ENCODE data around the gene GABRD. TPM values are rescaled to one million over a fixed set of nuclear protein-coding genes. Genes with fewer than 3 reads are reported as not detected.

GABRD gene
- total RNA-seq, 1 donor = not detected

DNA sequence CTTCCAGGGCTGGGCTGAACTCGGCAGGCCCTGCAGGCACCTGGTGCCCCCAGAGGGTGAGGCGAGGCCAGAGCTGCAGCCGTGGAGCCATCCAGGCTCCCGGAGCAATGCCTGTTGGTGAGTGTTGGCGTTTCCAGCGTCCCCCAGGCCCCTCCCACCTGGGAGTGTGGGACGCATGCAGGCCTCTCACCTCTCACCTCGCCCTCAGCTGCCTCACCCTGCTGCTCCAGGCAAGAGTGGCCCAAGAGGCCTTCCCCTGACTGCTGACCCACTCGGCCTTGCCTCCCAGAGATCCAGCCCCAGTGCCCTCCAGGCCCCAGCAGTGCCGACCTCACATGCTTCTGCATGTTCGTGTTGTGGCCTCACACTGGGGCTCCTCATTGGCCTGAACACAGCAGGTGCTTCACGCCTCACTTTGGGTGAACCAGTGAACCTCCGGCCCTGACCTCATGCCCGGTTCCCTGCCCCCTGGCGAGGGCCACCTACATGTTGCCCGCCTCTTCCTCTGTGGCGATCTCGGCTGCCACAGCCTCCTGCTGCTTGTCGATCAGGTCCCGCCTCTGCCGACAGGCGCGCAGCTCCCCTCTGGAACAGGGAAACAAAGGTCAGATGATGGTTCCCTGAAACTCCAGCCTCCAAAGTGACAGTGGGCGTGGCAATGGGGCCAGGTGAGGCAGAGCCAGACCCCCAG, 32.5 kb upstream of the GABRD start:
- H3K4me3 ChIP-seq (ENCODE audit: insufficient read depth, low read length) = no peak overlapping the region
- no peaks in the 10 kb centered on the region for H3K9me3 ChIP-seq (ENCODE audit: low read depth, low read length)
- no peaks in the 10 kb centered on the region for H3K36me3 ChIP-seq (ENCODE audit: insufficient read depth, low read length)
- peak; percentile 81 for DNase-seq (ENCODE audit: insufficient read length, low spot score, missing footprints)
- H3K79me2 ChIP-seq (ENCODE audit: insufficient read depth, low read length) = no peaks in the 10 kb centered on the region
- no peak overlapping the region for H3K4me2 ChIP-seq (ENCODE audit: insufficient read depth, low read length)
- no peaks in the 10 kb centered on the region for H4K20me1 ChIP-seq (ENCODE audit: insufficient read depth, low read length)
- no peak for TF ChIP-seq CTCF (IDR thresholded peaks at IDR 0.05; ENCODE audit: extremely low read depth, low read depth, low read length)
- no peaks in the 10 kb centered on the region for H3K4me1 ChIP-seq (ENCODE audit: insufficient read depth, low read length)
- peaks cover 5% of the 10 kb centered on the region for H3K27me3 ChIP-seq (ENCODE audit: insufficient read depth, low read length)
- no peak overlapping the region for H2AFZ ChIP-seq (ENCODE audit: low read length)
- no peak overlapping the region for H3K27ac ChIP-seq (ENCODE audit: low read depth, low read length)

- DNase-seq (ENCODE audit: insufficient read length, low spot score, missing footprints) = peak; percentile 43
- H3K79me2 ChIP-seq (ENCODE audit: insufficient read depth, low read length) = no peaks in the 10 kb centered on the region
- no peak overlapping the region for H3K27ac ChIP-seq (ENCODE audit: low read depth, low read length)
- H2AFZ ChIP-seq (ENCODE audit: low read length) = no peak overlapping the region
- no peak for TF ChIP-seq CTCF (IDR thresholded peaks at IDR 0.05; ENCODE audit: extremely low read depth, low read depth, low read length)
- H3K4me1 ChIP-seq (ENCODE audit: insufficient read depth, low read length) = no peaks in the 10 kb centered on the region
- H4K20me1 ChIP-seq (ENCODE audit: insufficient read depth, low read length) = no peaks in the 10 kb centered on the region
- H3K36me3 ChIP-seq (ENCODE audit: insufficient read depth, low read length) = no peaks in the 10 kb centered on the region
- no peak overlapping the region for H3K4me3 ChIP-seq (ENCODE audit: insufficient read depth, low read length)
- H3K27me3 ChIP-seq (ENCODE audit: insufficient read depth, low read length) = peaks cover 5% of the 10 kb centered on the region
- H3K4me2 ChIP-seq (ENCODE audit: insufficient read depth, low read length) = no peak overlapping the region
- no peaks in the 10 kb centered on the region for H3K9me3 ChIP-seq (ENCODE audit: low read depth, low read length)
These were observed 32.0 kb upstream of the GABRD start for GRCh38 chr1:1987142-1987510.

GRCh38 chr1:1988061-1988945, 30.8 kb upstream of the GABRD start:
- Histone ChIP-seq H4K20me1 (ENCODE audit: insufficient read depth, low read length) (no peaks in the 10 kb centered on the region), H3K4me2 (ENCODE audit: insufficient read depth, low read length) (no peak overlapping the region), H3K4me3 (ENCODE audit: insufficient read depth, low read length) (no peak overlapping the region), H3K27me3 (ENCODE audit: insufficient read depth, low read length) (peaks cover 5% of the 10 kb centered on the region), H3K79me2 (ENCODE audit: insufficient read depth, low read length) (no peaks in the 10 kb centered on the region), H3K9me3 (ENCODE audit: low read depth, low read length) (no peaks in the 10 kb centered on the region), H2AFZ (ENCODE audit: low read length) (no peak overlapping the region), H3K4me1 (ENCODE audit: insufficient read depth, low read length) (no peaks in the 10 kb centered on the region), H3K36me3 (ENCODE audit: insufficient read depth, low read length) (no peaks in the 10 kb centered on the region), H3K27ac (ENCODE audit: low read depth, low read length) (no peak overlapping the region)
- no peak for TF ChIP-seq CTCF (IDR thresholded peaks at IDR 0.05; ENCODE audit: extremely low read depth, low read depth, low read length)
- DNase-seq (ENCODE audit: insufficient read length, low spot score, missing footprints) = peak; percentile 77

DNA sequence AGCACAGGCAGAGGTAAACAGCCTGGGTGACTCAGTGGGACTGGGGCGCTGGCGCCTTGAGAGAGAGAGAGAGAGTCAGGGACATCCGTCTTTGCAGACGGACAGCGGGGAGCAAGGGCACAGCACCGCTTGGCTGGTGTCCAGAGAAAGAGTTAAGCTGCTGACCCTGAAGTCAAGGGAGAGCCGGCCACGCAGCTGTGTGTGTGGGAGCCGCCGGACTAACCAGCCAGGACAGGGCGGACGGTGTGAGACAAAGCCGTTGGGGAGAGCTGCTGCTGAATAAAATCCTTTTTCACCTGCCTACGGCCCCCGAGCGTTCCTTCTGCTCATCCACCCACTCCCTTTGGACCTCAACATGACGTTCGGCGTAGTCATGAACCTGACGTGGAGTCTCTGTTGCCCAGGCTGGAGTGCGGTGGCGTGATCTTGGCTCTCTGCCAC, 30.0 kb upstream of the GABRD start:
- H3K4me1 ChIP-seq (ENCODE audit: insufficient read depth, low read length) = no peaks in the 10 kb centered on the region
- DNase-seq (ENCODE audit: insufficient read length, low spot score, missing footprints) = peak; percentile 13
- peaks cover 5% of the 10 kb centered on the region for H3K27me3 ChIP-seq (ENCODE audit: insufficient read depth, low read length)
- H3K36me3 ChIP-seq (ENCODE audit: insufficient read depth, low read length) = no peaks in the 10 kb centered on the region
- no peaks in the 10 kb centered on the region for H3K9me3 ChIP-seq (ENCODE audit: low read depth, low read length)
- no peaks in the 10 kb centered on the region for H3K79me2 ChIP-seq (ENCODE audit: insufficient read depth, low read length)
- no peak for TF ChIP-seq CTCF (IDR thresholded peaks at IDR 0.05; ENCODE audit: extremely low read depth, low read depth, low read length)
- H4K20me1 ChIP-seq (ENCODE audit: insufficient read depth, low read length) = no peaks in the 10 kb centered on the region
- H2AFZ ChIP-seq (ENCODE audit: low read length) = no peak overlapping the region
- H3K4me2 ChIP-seq (ENCODE audit: insufficient read depth, low read length) = no peak overlapping the region
- no peak overlapping the region for H3K27ac ChIP-seq (ENCODE audit: low read depth, low read length)
- no peak overlapping the region for H3K4me3 ChIP-seq (ENCODE audit: insufficient read depth, low read length)

Data from osteoblast (primary cell).